HepG2 (cell line): ENCODE data around the gene CA12. TPM values are rescaled to one million over a fixed set of nuclear protein-coding genes. Genes with fewer than 3 reads are reported as not detected.

ENCODE experiments used
- ATAC-seq: fragments of 200-7000 bp; cut with Tn5 transposase; 3 replicates; pipeline ENCODE4 v1.9.1; 2020; ENCODE audit warnings: mild to moderate bottlenecking, moderate library complexity
- BruUV-seq: library from RNA; stranded (reverse); fragments of 400-500 nt; replicated peaks from 2 replicates; lab custom pipeline; 2021; lab: Mats Ljungman, UMichigan
- CTCF ChIA-PET: fragments of 300-600 bp; formaldehyde crosslinking; extraction: SDS; loops from one replicate; lab custom pipeline; 2021; ENCODE audit warnings: low total read pairs, inconsistent platforms, low intra/inter-chr PET ratio; lab: Yijun Ruan, JAX
- POLR2A ChIA-PET: fragments of 350-600 bp; sonication (Branson Sonifier 250); formaldehyde crosslinking; loops from one replicate; lab custom pipeline; 2020; ENCODE audit warnings: antibody characterized with exemption, inconsistent platforms; lab: Yijun Ruan, JAX
- DNase-seq: peaks from one replicate; pipeline ENCODE4 v3.0.0-alpha.2; 2015; ENCODE audit warnings: low spot score
- FAIRE-seq: peaks from 3 replicates; lab custom pipeline; 2011; peaks lifted over from hg19 to GRCh38; lab: Jason Lieb, UNC
- H2AFZ ChIP-seq: one replicate; pipeline ENCODE4 v1.6.1; 2011; ENCODE audit warnings: low read length, inconsistent platforms
- H3K27ac ChIP-seq: fragments of 300-600 bp; 3 replicates; pipeline ENCODE4 v1.8.0; 2011; ENCODE audit warnings: mixed run types, mild to moderate bottlenecking, mixed read lengths, low read length, inconsistent platforms; ENCODE audit not compliant: insufficient read depth; ENCODE audit errors: extremely low read length
- H3K27me3 ChIP-seq, 2 experiments: fragments of 200-600 bp in 1 of 2; 2 replicates in 1 of 2; 3 replicates in 1 of 2; pipeline versions ENCODE4 v1.6.0 to v1.8.0; 2011; ENCODE audit warnings: low read length in 2 of 2, mild to moderate bottlenecking in 2 of 2, moderate library complexity in 2 of 2, inconsistent platforms in 1 of 2; ENCODE audit not compliant: insufficient read depth in 2 of 2, control insufficient read depth in 1 of 2
- H3K36me3 ChIP-seq, 2 experiments: fragments of 200-600 bp in 1 of 2; replicated peaks in 1 of 2; 2 replicates in 1 of 2; 3 replicates in 1 of 2; pipeline versions ENCODE4 v1.5.1 to v1.8.0; 2011; ENCODE audit warnings: low read length in 2 of 2, inconsistent platforms in 1 of 2; ENCODE audit not compliant: insufficient read depth in 2 of 2, control insufficient read depth in 1 of 2
- H3K4me1 ChIP-seq: 2 replicates; pipeline ENCODE4 v1.5.1; 2012; ENCODE audit warnings: low read length, inconsistent platforms; ENCODE audit not compliant: insufficient read depth
- H3K4me2 ChIP-seq: 2 replicates; pipeline ENCODE4 v1.6.0; 2011; ENCODE audit warnings: low read depth, low read length, inconsistent platforms
- H3K4me3 ChIP-seq, 3 experiments: fragments of 200-600 bp in 1 of 3; sonication (generic), shearing (Covaris generic) in 1 of 3; replicated peaks in 1 of 3; 2 replicates each; pipeline ENCODE4 v1.5.1; 2011 to 2016; ENCODE audit warnings: low read length in 3 of 3, inconsistent platforms in 2 of 3, low read depth in 2 of 3, mild to moderate bottlenecking in 2 of 3, control low read depth in 1 of 3, mixed read lengths in 1 of 3; ENCODE audit not compliant: insufficient read depth in 1 of 3
- H3K79me2 ChIP-seq: one replicate; pipeline ENCODE4 v1.6.1; 2011; ENCODE audit warnings: low read length, inconsistent platforms; ENCODE audit not compliant: insufficient read depth
- H3K9ac ChIP-seq: 2 replicates; pipeline ENCODE4 v1.6.0; 2011; ENCODE audit warnings: mild to moderate bottlenecking, low read depth, low read length, inconsistent platforms; ENCODE audit not compliant: insufficient read depth
- H3K9me3 ChIP-seq: 2 replicates; pipeline ENCODE4 v1.5.1; 2012; ENCODE audit warnings: mild to moderate bottlenecking, low read length
- H4K20me1 ChIP-seq: 2 replicates; pipeline ENCODE4 v1.6.0; 2011; ENCODE audit warnings: inconsistent platforms, mild to moderate bottlenecking, low read length, moderate library complexity; ENCODE audit not compliant: insufficient read depth
- ARNT ChIP-seq: fragments of 450-650 bp; IDR thresholded peaks from 2 replicates; pipeline ENCODE4 v1.6.1; 2017
- CEBPG ChIP-seq: IDR thresholded peaks from 2 replicates; pipeline ENCODE4 v1.6.1; 2016
- FLYWCH1 ChIP-seq: sonication (generic); formaldehyde crosslinking; IDR thresholded peaks from 2 replicates; pipeline ENCODE4 v1.8.1; 2023; ENCODE audit warnings: mild to moderate bottlenecking, missing genetic modification reagents
- MAZ ChIP-seq, 2 experiments: sonication (generic) in 1 of 2; formaldehyde crosslinking in 1 of 2; IDR thresholded peaks; 2 replicates each; pipeline versions ENCODE4 v1.5.0 to v1.6.1; 2012 to 2020; ENCODE audit warnings: low read depth in 2 of 2, mild to moderate bottlenecking in 2 of 2, borderline replicate concordance in 1 of 2, improper control_type of control experiment in 1 of 2, low read length in 1 of 2, missing genetic modification reagents in 1 of 2, moderate library complexity in 1 of 2
- NBN ChIP-seq: fragments of 450-650 bp; conservative IDR thresholded peaks from 2 replicates; pipeline ENCODE4 v1.6.1; 2017
- SRSF4 ChIP-seq: fragments of 200-400 bp; formaldehyde crosslinking; IDR thresholded peaks from one replicate; pipeline ENCODE4 v1.6.1; 2018; ENCODE audit warnings: mild to moderate bottlenecking, low read depth, low read length, moderate library complexity; ENCODE audit not compliant: poor library complexity, severe bottlenecking
- THRA ChIP-seq: sonication (generic); formaldehyde crosslinking; IDR thresholded peaks from 2 replicates; pipeline ENCODE4 v1.4.0; 2020; ENCODE audit warnings: missing genetic modification reagents, borderline replicate concordance
- ZFP82 ChIP-seq: sonication (generic); formaldehyde crosslinking; IDR thresholded peaks from 2 replicates; pipeline ENCODE4 v1.5.1; 2020; ENCODE audit warnings: mild to moderate bottlenecking, missing genetic modification reagents, borderline replicate concordance
- ZNF274 ChIP-seq: sonication (generic); formaldehyde crosslinking; IDR thresholded peaks from 2 replicates; pipeline ENCODE4 v1.5.1; 2020; ENCODE audit warnings: mild to moderate bottlenecking, missing genetic modification reagents
- ZNF335 ChIP-seq: sonication (generic); formaldehyde crosslinking; IDR thresholded peaks from 2 replicates; pipeline ENCODE4 v1.4.0; 2020; ENCODE audit warnings: missing genetic modification reagents
- ZNF432 ChIP-seq: sonication (generic); formaldehyde crosslinking; IDR thresholded peaks from 2 replicates; pipeline ENCODE4 v1.5.0; 2020; ENCODE audit warnings: missing genetic modification reagents, mild to moderate bottlenecking, borderline replicate concordance
- ZNF652 ChIP-seq: IDR thresholded peaks from 2 replicates; pipeline ENCODE4 v1.6.1; 2016; ENCODE audit warnings: low read depth, borderline replicate concordance
- ZNF792 ChIP-seq: IDR thresholded peaks from 2 replicates; pipeline ENCODE4 v1.6.1; 2016
- WGBS: methylation state at CpG from one replicate; pipeline ENCODE4 v1.1.6; 2017; ENCODE audit warnings: low lambda C conversion rate; 5-methylcytosine and 5-hydroxymethylcytosine counted together
- in situ Hi-C: cut with HindIII; loops from 2 replicates; pipeline ENCODE4 v1.10.0; 2017; ENCODE audit warnings: low pct_unique_long_range_greater_than_20kb; ENCODE audit not compliant: extremely low pct_ligation_motif_present
- intact Hi-C: fragments of 100-400 bp; cut with micrococcal nuclease; formaldehyde crosslinking; loops from one replicate; pipeline ENCODE4 v1.10.0; 2022; ENCODE audit not compliant: unreplicated experiment
- polyA plus RNA-seq, 8 experiments: library from polyadenylated mRNA; depleted of rRNA in 3 of 8; stranded (reverse) in 7 of 8; unstranded in 1 of 8; fragments of >200 nt; fragmentation: Illumina TruSeq in 4 of 8; extraction: Trizol in 4 of 8; gene quantifications; 2 replicates each; pipeline versions ENCODE4 v1.2.1 to v1.2.3, GENCODE V29; 2011 to 2016; ENCODE audit warnings: low read depth in 4 of 8, missing spikeins in 1 of 8, mixed read lengths in 1 of 8; ENCODE audit not compliant: insufficient read depth in 1 of 8
- total RNA-seq, 5 experiments: library from RNA; depleted of rRNA; stranded (reverse); fragments of >200 nt; fragmentation: Illumina TruSeq; extraction: Trizol; gene quantifications; 2 replicates each; pipeline ENCODE4 v1.2.3, GENCODE V29; 2016; ENCODE audit warnings: low read depth in 1 of 5
- TF ChIP-seq, protein P1 (sequence below): sonication (generic); formaldehyde crosslinking; IDR thresholded peaks from 2 replicates; pipeline ENCODE4 v1.4.0; 2020; ENCODE audit warnings: mild to moderate bottlenecking, missing genetic modification reagents
- TF ChIP-seq, protein P2 (sequence below): IDR thresholded peaks from 2 replicates; pipeline ENCODE4 v1.6.1; 2012; ENCODE audit warnings: low read length, improper control_type of control experiment
- TF ChIP-seq, protein P3 (sequence below): sonication (generic); formaldehyde crosslinking; conservative IDR thresholded peaks from 2 replicates; pipeline ENCODE4 v1.4.0; 2020; ENCODE audit warnings: missing genetic modification reagents
- TF ChIP-seq, protein P4 (sequence below): sonication (generic); formaldehyde crosslinking; IDR thresholded peaks from 2 replicates; pipeline ENCODE4 v1.8.1; 2023; ENCODE audit warnings: missing genetic modification reagents, inconsistent platforms, borderline replicate concordance

Gene CA12
- total and polyA plus RNA-seq, 2 of the 13 experiments (the other 11 are each of a cell fraction or from before 2014, with no cell fraction given), result 0.07 to 0.20 TPM

- DNase-seq (no peak), ATAC-seq (no peak), FAIRE-seq (no peak)
- no peak for TF ChIP-seq CEBPG (CRISPR knock-in tag)
- no peak for TF ChIP-seq SRSF4
- TF ChIP-seq, protein P1, sequence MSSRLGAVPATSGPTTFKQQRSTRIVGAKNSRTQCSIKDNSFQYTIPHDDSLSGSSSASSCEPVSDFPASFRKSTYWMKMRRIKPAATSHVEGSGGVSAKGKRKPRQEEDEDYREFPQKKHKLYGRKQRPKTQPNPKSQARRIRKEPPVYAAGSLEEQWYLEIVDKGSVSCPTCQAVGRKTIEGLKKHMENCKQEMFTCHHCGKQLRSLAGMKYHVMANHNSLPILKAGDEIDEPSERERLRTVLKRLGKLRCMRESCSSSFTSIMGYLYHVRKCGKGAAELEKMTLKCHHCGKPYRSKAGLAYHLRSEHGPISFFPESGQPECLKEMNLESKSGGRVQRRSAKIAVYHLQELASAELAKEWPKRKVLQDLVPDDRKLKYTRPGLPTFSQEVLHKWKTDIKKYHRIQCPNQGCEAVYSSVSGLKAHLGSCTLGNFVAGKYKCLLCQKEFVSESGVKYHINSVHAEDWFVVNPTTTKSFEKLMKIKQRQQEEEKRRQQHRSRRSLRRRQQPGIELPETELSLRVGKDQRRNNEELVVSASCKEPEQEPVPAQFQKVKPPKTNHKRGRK, result no peak
- no peak for TF ChIP-seq FLYWCH1
- TF ChIP-seq, protein P2, sequence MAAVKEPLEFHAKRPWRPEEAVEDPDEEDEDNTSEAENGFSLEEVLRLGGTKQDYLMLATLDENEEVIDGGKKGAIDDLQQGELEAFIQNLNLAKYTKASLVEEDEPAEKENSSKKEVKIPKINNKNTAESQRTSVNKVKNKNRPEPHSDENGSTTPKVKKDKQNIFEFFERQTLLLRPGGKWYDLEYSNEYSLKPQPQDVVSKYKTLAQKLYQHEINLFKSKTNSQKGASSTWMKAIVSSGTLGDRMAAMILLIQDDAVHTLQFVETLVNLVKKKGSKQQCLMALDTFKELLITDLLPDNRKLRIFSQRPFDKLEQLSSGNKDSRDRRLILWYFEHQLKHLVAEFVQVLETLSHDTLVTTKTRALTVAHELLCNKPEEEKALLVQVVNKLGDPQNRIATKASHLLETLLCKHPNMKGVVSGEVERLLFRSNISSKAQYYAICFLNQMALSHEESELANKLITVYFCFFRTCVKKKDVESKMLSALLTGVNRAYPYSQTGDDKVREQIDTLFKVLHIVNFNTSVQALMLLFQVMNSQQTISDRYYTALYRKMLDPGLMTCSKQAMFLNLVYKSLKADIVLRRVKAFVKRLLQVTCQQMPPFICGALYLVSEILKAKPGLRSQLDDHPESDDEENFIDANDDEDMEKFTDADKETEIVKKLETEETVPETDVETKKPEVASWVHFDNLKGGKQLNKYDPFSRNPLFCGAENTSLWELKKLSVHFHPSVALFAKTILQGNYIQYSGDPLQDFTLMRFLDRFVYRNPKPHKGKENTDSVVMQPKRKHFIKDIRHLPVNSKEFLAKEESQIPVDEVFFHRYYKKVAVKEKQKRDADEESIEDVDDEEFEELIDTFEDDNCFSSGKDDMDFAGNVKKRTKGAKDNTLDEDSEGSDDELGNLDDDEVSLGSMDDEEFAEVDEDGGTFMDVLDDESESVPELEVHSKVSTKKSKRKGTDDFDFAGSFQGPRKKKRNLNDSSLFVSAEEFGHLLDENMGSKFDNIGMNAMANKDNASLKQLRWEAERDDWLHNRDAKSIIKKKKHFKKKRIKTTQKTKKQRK, result no peak
- TF ChIP-seq ARNT, result no peak
- no peak for TF ChIP-seq ZNF432 (CRISPR knock-in tag)
- TF ChIP-seq ZNF274 (CRISPR knock-in tag), result no peak
- no peak for TF ChIP-seq ZNF652 (CRISPR knock-in tag)
- TF ChIP-seq NBN, result no peak
- no peak for TF ChIP-seq ZNF792
- no peak for TF ChIP-seq MAZ (IDR thresholded peaks at IDR 0.05; ENCODE audit: borderline replicate concordance, low read depth, low read length)
- no peak for TF ChIP-seq MAZ (CRISPR knock-in tag; IDR thresholded peaks at IDR 0.05; ENCODE audit: low read depth)
- no peak for TF ChIP-seq ZFP82 (CRISPR knock-in tag)
- TF ChIP-seq ZNF335, result no peak
- TF ChIP-seq, protein P3, sequence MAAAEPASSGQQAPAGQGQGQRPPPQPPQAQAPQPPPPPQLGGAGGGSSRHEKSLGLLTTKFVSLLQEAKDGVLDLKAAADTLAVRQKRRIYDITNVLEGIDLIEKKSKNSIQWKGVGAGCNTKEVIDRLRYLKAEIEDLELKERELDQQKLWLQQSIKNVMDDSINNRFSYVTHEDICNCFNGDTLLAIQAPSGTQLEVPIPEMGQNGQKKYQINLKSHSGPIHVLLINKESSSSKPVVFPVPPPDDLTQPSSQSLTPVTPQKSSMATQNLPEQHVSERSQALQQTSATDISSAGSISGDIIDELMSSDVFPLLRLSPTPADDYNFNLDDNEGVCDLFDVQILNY, result no peak
- TF ChIP-seq, protein P4, sequence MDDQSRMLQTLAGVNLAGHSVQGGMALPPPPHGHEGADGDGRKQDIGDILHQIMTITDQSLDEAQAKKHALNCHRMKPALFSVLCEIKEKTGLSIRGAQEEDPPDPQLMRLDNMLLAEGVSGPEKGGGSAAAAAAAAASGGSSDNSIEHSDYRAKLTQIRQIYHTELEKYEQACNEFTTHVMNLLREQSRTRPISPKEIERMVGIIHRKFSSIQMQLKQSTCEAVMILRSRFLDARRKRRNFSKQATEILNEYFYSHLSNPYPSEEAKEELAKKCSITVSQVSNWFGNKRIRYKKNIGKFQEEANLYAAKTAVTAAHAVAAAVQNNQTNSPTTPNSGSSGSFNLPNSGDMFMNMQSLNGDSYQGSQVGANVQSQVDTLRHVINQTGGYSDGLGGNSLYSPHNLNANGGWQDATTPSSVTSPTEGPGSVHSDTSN (CRISPR knock-in tag), result no peak
- TF ChIP-seq THRA (CRISPR knock-in tag), result no peak
- ChIA-PET POLR2A (interaction anchor here (0.8 kb wide), 1 partner anchor 26 kb away, joined by 3 read pairs; no protein-coding TSS in a partner anchor), CTCF (no interaction called here)
- Histone ChIP-seq H3K27me3 (peaks cover 2 to 12% of the 10 kb centered on the region in 2 experiments; a peak in 3 of 5 replicates), H3K36me3 (no peaks in the 10 kb centered on the region), H3K4me3 (no peak overlapping the region), H3K79me2 (no peaks in the 10 kb centered on the region), H3K4me2 (no peak overlapping the region), H3K9me3 (no peaks in the 10 kb centered on the region), H3K9ac (no peak overlapping the region), H3K4me1 (peaks cover 36% of the 10 kb centered on the region), H3K27ac (no peak overlapping the region), H4K20me1 (no peaks in the 10 kb centered on the region), H2AFZ (no peak overlapping the region)
- WGBS, result 80% methylated on average over 5 of the region's 5 CpGs
- no TSS peak for BruUV-seq
- in situ Hi-C loops, result loop anchor here (25.0 kb wide), 2 partner anchors 243 to 618 kb away; partner anchors contain the start of gene RPS27L
- intact Hi-C loops, result no loop called here
Measured at GRCh38 chr15:63405159-63405558, 23.5 kb upstream of the CA12 start.
